Lung microvascular endothelial cell (primary cell): ENCODE results near the gene HNRNPUL1. TPM values are rescaled to one million over a fixed set of nuclear protein-coding genes. Genes with fewer than 3 reads are reported as not detected.

ENCODE experiments used
- DNase-seq, 2 donors: peaks; one replicate each; pipeline versions ENCODE4 v3.0.0 to v3.0.0-alpha.2; 2010; ENCODE audit warnings: low read depth in 2 of 2
- total RNA-seq: library from RNA; depleted of rRNA; stranded (reverse); fragments of >200 nt; gene quantifications from 2 replicates; pipeline ENCODE4 v1.2.1, GENCODE V29; 2014

Gene HNRNPUL1
- total RNA-seq, 1 donor from 2014 or later, result 42.1 TPM

DNA sequence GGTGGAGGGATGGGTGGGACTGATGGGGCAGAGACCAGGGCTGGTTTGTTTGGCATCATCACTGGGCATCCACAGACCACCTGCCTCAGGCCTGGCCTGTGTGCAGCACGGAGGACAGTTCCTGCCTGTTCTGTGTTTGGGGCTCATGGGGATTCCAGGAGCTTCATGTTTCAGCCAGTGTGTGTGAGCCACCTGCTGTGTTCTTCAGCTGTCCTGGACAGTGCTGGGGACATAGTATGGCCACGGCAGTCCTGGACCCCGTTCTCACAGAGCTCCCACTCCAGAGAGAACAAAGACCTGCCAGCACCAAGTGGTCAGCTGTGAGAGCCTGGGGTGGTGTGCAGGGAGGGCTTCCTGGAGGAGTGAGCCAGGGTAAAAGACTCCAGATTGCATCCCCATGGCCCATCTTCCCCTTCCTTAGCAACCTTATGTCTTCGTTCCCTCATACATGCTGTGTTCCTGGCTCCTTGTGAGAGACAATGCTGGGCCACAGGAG, 43.8 kb downstream of the HNRNPUL1 start:
- peak in 1 of 2 donors; percentile 30 for DNase-seq

DNA sequence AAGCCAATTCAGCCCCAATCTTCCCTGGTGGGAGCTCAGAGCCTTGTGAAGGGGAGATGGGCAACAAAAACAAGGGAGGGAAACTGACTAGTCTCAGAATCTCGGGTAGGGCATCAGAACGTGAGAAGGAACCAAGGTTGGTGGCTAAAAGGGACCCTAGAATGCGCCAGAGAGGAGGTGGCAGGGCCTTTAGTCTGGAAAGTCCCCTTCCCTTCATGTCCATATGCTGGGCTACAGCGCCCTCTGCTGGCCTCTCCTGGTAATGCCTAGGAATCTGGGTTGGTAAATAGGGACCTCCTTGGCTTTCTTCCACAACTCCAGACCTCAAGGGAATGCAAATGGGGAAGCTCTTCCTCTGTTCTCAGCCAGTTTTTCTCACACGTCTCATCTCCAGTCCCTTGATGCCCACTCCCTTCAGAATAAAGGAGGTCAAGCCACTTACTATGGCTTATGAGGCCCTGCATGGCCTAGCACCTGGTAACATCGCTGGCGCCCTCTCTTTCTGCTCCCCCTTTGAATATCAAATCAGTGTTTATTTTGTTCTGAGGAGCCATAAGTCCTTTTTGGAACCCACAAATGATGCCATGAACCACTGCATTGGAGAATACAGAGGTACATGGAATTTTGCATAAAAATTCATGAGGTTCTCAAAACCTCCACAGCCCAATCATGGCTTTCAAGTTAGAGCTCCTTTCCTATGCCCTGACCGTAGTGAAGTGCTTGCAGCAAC, 44.4 kb downstream of the HNRNPUL1 start:
- peak; percentile 90 for DNase-seq

DNA sequence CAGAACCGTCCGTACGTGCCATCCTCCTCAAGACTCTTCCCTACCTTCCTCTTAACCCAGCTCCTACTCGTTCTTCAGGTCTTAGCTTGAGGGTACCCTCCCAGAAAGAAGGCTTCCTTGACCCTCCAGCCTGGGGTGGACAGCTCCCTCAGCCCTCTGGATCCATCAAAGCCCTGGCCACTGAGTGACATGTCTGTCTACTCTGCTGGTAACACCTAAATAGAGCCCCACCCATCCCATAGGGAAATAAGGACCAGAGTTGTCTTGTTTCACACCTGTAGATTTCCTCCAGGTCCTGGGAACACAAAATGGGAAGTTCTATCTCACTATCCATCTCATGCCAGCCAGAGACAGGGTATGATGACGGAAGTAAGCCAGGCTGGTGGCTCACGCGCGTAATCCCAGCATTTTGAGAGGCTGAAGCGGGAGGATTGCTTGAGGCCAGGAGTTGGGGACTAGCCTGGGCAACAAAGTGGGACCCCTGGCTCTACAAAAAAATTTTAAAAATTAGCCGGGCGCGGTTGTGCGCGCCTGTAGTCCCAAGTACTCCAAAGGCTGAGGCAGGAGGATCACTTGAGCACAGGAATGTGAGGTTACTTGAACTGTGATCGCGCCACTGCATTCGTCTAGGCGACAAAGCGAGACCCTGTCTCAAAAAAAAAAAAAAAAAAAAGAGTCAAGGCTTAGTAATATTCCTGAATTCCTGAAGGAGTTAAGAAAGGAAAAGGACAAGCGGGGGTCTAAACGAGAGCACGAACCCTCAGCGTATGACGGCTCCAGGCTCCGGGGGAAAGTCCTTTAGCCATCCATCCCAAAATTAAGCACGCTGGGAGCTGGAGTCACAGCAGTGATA, 45.2 kb downstream of the HNRNPUL1 start:
- DNase-seq, result peak in 1 of 2 donors; percentile 41

DNA sequence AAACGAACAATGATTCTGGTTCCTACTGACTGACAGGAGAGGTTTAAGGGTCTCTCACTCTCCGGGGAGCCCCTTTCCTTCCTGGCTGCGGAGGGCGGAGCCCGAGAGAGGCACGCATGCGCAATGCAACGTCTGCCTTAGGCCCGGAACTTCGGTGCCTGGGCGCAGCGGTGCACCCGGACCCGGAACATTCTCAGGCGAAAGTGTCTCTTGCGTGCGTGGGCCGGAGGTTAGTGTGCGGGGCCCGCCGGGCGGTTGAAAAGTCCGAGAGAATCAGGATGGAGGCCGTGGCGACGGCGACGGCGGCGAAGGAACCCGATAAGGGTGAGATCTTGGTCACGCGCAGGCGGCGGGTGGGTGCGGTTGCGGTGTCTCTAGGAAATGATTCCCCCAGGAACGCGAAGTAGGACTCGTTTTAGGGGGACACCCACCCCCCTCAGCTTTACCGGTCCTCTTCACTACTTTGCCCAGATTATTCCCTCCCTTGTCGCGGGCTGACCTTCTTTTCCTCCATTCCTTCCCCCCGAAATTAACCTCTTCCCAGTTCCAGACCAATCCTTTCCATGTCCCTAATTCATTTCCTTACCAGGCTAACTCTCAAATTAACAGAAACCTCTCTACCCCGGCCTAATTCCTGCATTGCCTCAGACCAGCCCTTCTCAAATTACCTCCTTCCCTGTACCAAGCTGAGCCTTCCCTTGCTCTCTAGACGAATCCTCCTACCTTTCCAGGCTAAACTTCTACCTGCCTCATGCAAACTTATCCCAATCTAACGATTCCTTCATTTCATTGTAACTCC, 46.1 kb downstream of the HNRNPUL1 start, which contains the start of gene CCDC97:
CCDC97 (plus strand) TSS at position 140 of the 799 bp plus-strand sequence; CDS start at position 279, 139 bp downstream.
- peak; percentile 89 to 93 for DNase-seq

DNA sequence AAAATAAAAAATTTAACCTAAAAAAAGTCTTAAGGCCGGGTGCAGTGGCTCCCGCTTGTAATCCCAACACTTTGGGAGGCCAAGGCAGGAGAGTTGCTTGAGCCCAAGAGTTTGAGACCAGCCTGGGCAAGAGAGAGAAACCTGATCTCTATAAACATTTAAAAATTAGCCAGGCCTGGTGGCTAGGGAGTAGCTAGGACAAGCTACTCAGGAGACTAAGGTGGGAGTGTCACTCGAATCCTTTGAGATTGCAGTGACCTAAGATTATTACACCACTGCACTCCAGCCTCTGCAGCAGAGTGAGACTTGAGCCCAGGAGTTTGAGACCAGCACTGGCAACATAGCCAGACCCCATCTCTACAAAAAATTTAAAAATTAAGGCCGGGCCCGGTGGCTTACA, 46.9 kb downstream of the HNRNPUL1 start:
- DNase-seq, result no peak

DNA sequence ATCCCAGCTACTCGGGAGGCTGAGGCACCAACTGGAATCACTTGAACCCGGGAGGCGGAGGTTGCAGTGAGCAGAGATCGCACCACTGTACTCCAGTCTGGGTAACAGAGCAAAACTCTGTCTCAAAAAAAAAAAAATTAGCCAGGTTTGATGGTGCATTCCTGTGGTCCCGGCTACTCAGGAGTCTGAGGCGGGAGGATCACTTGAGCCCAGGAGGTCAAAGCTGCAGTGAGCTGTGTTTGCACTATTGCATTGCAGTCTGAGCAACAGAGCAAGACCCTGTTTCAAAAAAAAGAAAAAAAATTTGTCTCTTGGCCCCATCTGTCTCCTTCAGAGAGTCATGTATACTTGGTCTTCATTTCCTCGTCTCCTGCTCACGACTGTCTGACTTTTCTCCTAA, 47.4 kb downstream of the HNRNPUL1 start:
- no peak for DNase-seq

DNA sequence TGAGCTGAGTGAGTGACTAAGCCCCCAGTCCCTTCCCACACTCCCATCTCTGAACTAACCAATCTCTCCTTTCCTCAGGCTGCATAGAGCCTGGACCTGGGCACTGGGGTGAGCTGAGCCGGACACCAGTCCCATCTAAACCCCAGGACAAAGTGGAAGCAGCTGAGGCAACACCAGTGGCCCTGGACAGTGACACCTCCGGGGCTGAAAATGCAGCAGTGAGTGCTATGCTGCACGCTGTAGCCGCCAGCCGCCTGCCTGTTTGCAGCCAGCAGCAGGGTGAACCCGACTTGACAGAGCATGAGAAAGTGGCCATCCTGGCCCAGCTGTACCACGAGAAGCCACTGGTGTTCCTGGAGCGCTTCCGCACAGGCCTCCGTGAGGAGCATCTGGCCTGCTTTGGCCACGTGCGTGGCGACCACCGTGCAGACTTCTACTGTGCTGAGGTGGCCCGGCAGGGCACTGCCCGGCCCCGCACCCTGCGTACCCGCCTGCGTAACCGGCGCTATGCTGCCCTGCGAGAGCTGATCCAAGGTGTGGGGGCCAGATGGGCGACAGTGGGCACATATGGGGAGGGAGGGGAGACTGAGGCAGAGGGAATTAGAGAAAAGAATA, 52.2 kb downstream of the HNRNPUL1 start:
- DNase-seq, result no peak

DNA sequence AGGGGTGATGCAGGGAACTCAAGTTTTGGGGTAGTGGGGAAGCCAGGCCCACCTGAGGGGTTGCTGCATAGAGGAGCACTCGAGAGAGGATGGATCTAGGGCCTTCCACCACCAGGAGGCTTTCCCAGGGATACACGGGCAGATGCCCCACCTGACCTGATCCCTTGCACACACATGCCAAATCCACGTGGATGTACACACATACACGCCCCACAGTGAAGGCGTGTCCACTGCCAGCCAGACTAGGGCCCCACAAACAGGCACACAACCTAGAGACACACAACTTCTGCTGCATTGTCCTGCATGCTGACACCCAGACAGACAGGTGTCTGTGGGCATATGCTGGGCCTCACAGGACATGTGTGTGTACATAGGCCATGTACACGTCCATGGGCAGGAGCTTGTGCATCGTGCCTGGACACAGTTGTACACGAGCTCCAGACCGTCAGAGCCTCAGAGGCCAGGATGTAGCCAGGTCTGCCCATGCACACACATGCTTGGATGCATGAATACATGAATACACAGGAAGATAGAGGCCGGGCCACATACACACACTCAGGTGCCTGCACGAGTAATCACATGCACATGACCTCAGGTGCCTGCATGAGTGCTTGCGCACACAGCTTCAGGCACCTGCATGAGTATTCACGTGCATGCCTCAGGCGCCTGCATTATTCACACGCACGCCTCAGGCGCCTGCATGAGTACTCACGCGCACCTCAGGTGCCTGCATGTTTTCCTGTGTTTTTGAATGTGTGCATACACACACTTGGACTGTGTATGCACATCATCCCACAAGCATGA, 54.7 kb downstream of the HNRNPUL1 start:
- DNase-seq, result no peak

DNA sequence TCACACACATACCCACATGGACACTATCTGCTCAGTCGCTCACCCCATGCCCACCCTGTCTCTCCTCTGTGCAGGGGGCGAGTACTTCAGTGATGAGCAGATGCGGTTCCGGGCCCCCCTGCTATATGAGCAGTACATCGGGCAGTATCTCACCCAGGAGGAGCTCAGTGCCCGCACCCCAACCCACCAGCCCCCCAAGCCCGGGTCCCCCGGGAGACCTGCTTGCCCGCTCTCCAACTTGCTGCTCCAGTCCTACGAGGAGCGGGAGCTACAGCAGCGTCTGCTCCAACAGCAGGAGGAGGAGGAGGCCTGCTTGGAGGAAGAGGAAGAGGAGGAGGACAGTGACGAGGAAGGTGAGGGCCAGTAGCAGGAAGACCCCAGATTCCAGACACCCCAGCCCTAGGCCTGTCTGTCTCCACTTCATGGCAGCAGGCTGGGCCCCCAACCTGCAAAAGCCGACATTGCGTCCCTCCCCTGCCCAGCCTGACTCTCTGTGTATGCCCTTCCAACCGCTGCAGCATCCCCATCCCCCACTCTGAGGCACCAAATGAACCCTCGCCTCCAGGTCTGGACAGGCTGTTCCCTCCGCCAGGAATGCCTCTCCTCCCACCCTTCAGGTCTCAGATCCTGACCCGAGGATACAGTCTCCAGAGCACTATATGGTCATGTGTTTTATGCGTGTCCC, 55.5 kb downstream of the HNRNPUL1 start:
- no peak for DNase-seq

DNA sequence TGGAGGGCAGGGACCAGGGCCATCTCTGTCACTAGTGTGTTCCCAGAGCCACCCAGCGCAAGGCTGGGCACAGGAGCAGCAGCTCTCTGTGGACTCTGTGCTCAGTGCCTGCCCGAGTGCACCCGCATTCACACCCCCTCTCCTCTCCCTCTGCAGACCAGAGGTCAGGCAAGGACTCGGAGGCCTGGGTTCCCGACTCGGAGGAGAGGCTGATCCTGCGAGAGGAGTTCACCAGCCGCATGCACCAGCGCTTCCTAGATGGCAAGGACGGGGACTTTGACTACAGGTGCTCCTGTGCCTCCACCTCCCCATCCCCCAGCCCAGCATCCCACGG, 56.0 kb downstream of the HNRNPUL1 start:
- no peak for DNase-seq

DNA sequence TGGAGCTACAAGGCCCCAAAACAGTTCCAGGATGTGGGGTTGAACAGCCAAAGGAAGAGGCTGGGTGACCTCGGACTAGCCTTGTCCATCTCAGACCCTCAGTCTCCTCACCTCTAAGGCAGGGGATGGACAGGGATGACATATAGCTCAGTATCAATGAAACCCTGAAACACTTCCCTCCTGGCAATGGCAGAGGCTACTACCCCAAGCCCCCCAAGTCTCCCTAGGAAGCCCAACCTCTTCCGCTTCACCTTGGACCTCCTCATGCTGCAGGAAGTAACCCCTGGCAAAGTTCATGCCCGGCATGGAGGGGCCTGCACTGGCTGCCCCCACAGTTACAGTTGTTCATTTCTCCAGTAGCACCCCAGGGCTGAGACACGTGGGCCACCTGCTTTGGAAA, 56.4 kb downstream of the HNRNPUL1 start:
- DNase-seq, result no peak

DNA sequence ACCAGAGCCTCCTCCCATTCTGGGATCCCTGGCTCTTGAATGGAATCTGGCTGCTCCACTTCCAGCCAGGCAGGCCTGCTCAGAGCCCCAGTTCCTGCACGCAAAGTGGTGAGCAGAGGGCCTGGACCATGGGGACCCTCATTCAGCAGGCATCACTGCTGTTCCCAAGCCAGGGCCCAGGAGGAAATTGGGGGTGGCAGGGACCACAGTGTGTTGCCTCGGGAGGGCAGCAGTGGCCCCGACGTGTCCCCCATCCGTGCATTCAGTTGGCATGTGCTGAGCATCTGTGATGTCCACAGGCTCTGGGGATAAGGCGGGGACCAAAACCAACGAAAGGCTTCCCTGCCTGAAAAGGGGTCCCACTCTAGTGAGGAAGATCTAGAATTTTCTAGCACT, 57.0 kb downstream of the HNRNPUL1 start:
- no peak for DNase-seq

DNA sequence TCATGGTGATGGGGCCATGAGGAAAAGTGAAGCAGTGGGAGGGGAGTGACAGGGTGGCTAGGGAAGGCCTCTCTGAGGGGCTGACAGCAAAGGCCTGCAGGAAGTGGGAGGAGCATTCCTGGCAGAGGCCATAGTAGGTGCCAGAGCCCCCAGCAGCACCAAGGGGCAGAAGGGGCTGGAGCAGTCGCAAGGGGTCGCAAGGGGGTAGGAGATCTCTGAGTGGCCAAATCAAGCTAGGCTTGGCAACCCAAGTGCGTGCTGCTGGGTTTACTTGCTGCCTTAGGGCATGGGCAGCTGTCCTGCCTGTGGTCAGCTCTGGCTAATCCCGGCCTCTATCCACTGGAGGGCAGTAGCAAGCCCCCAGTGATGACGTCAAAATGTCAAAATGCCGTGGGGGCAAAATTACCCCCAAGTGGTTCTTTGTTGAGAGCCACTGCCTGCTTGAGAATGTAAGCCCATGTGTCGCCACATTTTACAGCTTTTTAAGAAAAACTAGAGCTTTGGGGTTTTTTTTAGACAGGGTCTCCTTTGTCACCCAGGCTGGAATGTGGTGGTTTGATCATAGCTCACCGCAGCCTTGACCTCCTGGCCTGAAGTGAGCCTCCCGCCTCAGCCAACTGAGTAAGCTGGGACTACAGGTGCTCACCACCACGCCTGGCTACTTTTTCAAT, 57.6 kb downstream of the HNRNPUL1 start:
- DNase-seq, result peak; percentile 78 to 83

DNA sequence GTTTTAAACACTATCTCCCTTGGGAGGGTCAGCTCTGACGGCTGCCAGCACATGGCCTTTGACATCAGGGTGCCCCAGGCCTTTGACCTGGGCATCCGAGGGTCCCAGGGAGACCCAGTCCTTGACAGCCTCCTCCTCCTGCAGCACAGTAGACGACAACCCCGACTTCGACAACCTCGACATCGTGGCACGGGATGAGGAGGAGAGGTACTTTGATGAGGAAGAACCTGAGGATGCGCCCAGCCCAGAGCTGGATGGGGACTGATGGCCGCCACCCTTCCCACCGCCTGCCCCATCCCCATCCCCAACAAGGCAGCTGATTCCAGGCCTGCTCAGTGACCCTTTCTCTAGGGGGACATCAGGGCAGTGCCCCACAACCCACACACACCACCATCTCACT, 58.3 kb downstream of the HNRNPUL1 start:
- no peak for DNase-seq

DNA sequence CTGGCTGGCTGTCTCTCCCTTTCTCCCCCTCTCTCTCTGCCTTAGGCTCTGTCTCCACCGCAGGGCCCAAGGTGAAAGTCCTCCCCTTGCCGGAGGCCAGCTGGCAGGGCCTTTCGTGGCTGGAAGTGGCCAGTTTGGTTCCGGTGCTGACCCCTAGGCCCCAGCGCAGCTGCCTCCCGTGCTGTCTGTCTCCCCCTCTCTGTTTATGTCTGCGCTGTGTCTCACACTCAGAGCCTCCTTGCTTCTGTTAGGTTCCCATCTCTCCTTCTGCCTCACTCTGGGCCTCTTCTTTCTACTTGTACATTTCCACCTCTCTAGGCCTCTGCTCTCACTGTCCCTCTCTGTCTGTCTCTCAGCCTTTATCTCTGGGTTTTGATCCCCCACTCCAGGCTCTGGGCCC, 58.9 kb downstream of the HNRNPUL1 start:
- DNase-seq, result peak; percentile 63 to 92

DNA sequence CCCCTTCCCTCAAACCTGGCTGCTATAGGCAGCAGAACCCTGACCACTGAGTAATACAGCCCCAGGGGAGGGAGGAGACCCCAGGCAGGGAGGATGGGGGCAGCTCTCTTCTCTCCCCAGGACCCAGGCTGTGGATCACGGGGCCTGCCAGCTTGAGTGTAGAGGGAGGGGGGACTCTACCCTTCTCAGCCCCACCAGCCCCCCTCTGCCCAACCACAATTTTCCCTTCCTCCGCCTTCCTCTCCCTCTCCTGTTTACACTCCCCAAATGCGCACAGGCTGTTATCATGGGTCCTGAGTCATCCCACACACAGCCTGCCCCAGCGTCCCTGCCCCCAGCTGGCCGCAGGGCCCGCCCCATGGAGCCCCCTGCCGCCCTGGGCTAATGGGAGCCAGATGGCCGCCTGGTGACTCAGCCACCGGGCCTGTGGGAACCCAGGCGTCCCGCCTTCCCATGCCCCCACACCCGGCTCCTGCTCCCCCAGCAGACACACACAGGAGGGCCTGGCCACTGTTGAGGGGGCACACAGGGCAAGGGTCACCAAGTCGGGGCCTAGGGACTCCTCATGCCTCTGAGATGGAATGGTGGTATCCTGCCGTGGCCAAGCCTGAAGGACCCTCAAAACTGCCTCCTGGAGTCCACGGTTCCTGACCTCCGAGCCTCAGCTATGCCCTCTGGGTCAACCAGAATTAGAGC, 59.4 kb downstream of the HNRNPUL1 start:
- peak; percentile 91 to 98 for DNase-seq

DNA sequence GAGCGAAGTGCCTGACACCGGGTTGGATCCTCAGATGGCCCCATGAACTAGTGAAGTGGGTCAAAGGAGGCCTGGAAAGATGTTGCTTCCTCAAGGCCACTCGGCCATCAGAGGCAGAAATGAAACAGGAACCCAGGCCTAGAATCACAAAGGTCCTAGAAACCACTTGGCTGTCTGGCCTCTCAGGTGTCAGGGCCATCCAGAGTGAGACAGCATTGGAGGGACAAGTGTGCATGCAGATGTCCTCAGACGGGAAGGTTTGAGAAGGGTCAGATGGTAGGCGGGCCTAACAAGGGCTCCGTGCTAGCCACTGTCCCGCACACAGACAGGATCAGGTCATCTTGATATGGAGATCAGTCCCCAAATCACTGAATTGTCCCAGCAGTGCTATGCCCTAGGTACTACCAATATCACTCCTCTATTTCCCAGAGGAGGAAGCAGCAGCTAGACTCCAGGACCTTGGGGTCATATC, 60.1 kb downstream of the HNRNPUL1 start:
- DNase-seq, result peak; percentile 34 to 36

DNA sequence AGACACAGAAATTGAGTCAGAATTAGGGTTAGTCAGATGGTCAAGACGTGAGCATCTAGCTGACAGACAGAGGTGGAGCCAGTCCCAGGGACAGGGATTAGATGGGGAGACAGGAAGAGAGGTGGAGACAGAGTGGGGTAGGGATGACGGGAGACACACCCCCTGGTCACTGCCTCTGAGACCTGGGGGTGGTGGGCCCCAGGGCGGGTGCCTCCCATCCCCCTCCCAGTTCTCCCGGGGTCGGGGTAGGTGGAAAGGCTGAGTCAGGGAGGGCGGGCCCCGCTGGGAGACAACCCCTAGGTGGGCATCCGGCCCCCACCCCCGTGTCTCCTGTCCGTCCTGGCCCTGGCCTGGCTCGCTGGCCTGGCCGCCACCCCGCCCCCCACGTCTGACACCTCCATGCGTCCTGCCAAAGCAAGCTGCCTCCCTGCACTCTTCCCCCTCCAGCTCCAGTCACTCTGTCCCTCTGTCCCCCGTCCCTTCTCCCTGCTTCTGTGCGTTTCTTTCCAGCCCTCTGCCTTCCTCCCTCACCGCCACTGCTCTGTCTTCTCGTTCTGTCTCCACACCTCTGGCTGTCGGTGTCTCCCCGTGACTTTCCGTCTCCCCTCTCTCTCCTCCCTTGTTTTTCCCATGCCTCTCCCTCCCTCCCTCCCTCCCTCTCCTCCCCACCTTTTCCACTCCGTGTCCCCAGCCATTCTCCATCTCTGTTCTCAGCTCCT, 60.9 kb downstream of the HNRNPUL1 start:
- peak; percentile 90 to 94 for DNase-seq
